GM12878 (cell line): ENCODE results near the gene IRF2BP1. TPM values are rescaled to one million over a fixed set of nuclear protein-coding genes. Genes with fewer than 3 reads are reported as not detected.
A peak's percentile ranks its signal among the peaks of the same experiment; 100 is the strongest.

ENCODE experiments used
- ATAC-seq: fragments of 200-7000 bp; cut with Tn5 transposase; 3 replicates; pipeline ENCODE4 v1.9.1; 2020; ENCODE audit warnings: mild to moderate bottlenecking, moderate library complexity
- BruUV-seq: library from RNA; stranded (reverse); fragments of 400-500 nt; replicated peaks from 2 replicates; lab custom pipeline; 2021; lab: Mats Ljungman, UMichigan
- CTCF ChIA-PET: fragments of 300-600 bp; sonication (Branson Sonifier 250); formaldehyde crosslinking; extraction: SDS; loops from one replicate; lab custom pipeline; 2021; ENCODE audit warnings: inconsistent platforms; lab: Yijun Ruan, JAX
- POLR2A ChIA-PET: fragments of 350-600 bp; formaldehyde crosslinking; extraction: SDS; loops from one replicate; lab custom pipeline; 2021; ENCODE audit warnings: inconsistent platforms; lab: Charles Lee
- RAD21 ChIA-PET: fragments of 300-600 bp; sonication (Branson Sonifier 250); formaldehyde crosslinking; loops from one replicate; lab custom pipeline; 2023; ENCODE audit warnings: antibody characterized with exemption; ENCODE audit not compliant: unreplicated experiment; lab: Charles Lee
- SMC1A ChIA-PET: fragments of 300-600 bp; sonication (Branson Sonifier 250); formaldehyde crosslinking; loops from one replicate; lab custom pipeline; 2023; ENCODE audit not compliant: unreplicated experiment, uncharacterized antibody; lab: Charles Lee
- DNase-seq: peaks from one replicate; pipeline ENCODE4 v3.0.0-alpha.2; 2011; ENCODE audit warnings: low read depth, low spot score
- FAIRE-seq: peaks from 3 replicates; lab custom pipeline; 2011; peaks lifted over from hg19 to GRCh38; lab: Jason Lieb, UNC
- H2AFZ ChIP-seq: 2 replicates; pipeline ENCODE4 v1.6.0; 2011; ENCODE audit warnings: low read depth, low read length, control low read depth; ENCODE audit not compliant: control insufficient read depth
- H3K27ac ChIP-seq: 2 replicates; pipeline ENCODE4 v1.5.1; 2011; ENCODE audit warnings: control low read depth; ENCODE audit not compliant: control insufficient read depth, insufficient read depth
- H3K27me3 ChIP-seq, 2 experiments: replicated peaks in 1 of 2; 2 replicates each; pipeline versions ENCODE4 v1.6.0 to v1.6.1; 2011; ENCODE audit warnings: low read length in 1 of 2; ENCODE audit not compliant: control insufficient read depth in 2 of 2, insufficient read depth in 2 of 2
- H3K36me3 ChIP-seq, 2 experiments: 2 replicates each; pipeline ENCODE4 v1.5.1; 2011; ENCODE audit warnings: low read length in 1 of 2; ENCODE audit not compliant: control insufficient read depth in 2 of 2, insufficient read depth in 2 of 2
- H3K4me1 ChIP-seq: 2 replicates; pipeline ENCODE4 v1.6.1; 2011; ENCODE audit warnings: mild to moderate bottlenecking, low read length, moderate library complexity, mixed read lengths; ENCODE audit not compliant: control insufficient read depth, insufficient read depth
- H3K4me2 ChIP-seq: 2 replicates; pipeline ENCODE4 v1.6.0; 2011; ENCODE audit warnings: control low read depth; ENCODE audit not compliant: control insufficient read depth, insufficient read depth
- H3K4me3 ChIP-seq: fragments of 200-600 bp; sonication (generic); 2 replicates; pipeline ENCODE4 v1.5.1; 2016
- H3K79me2 ChIP-seq: 2 replicates; pipeline ENCODE4 v1.6.0; 2011; ENCODE audit warnings: low read length; ENCODE audit not compliant: control insufficient read depth, insufficient read depth
- H3K9ac ChIP-seq: 2 replicates; pipeline ENCODE4 v1.8.0; 2011; ENCODE audit warnings: low read length, control low read depth, mixed read lengths; ENCODE audit not compliant: control insufficient read depth, insufficient read depth
- H3K9me3 ChIP-seq: replicated peaks from 3 replicates; pipeline ENCODE4 v1.5.1; 2011; ENCODE audit warnings: mild to moderate bottlenecking, low read length; ENCODE audit not compliant: control insufficient read depth, insufficient read depth
- H4K20me1 ChIP-seq: 2 replicates; pipeline ENCODE4 v1.6.0; 2011; ENCODE audit not compliant: control insufficient read depth, insufficient read depth
- CTCF ChIP-seq, 3 experiments: IDR thresholded peaks in 2 of 3; conservative IDR thresholded peaks in 1 of 3; 2 replicates each; pipeline ENCODE4 v1.5.1; 2011; ENCODE audit warnings: low read depth in 3 of 3, low read length in 3 of 3, mild to moderate bottlenecking in 3 of 3, control low read depth in 2 of 3, moderate library complexity in 2 of 3, inconsistent platforms in 1 of 3, mixed read lengths in 1 of 3; ENCODE audit not compliant: control insufficient read depth in 2 of 3, insufficient read depth in 1 of 3; ENCODE audit errors: extremely low read depth in 1 of 3
- DPF2 ChIP-seq: fragments of 450-650 bp; IDR thresholded peaks from 2 replicates; pipeline ENCODE4 v1.6.1; 2017; ENCODE audit warnings: mild to moderate bottlenecking
- POLR2A ChIP-seq: IDR thresholded peaks from 2 replicates; pipeline ENCODE4 v1.6.1; 2011; ENCODE audit warnings: low read depth, mild to moderate bottlenecking, low read length
- YBX1 ChIP-seq: fragments of 450-650 bp; IDR thresholded peaks from 2 replicates; pipeline ENCODE4 v1.6.1; 2016; ENCODE audit warnings: antibody characterized with exemption
- WGBS: methylation state at CpG from one replicate; pipeline ENCODE4 v1.1.6; 2016; ENCODE audit warnings: low lambda C conversion rate; ENCODE audit not compliant: insufficient replicate concordance, insufficient coverage; ENCODE audit errors: missing lambda C conversion rate; 5-methylcytosine and 5-hydroxymethylcytosine counted together
- in situ Hi-C: fragments of 300-500 bp; cut with MboI; formaldehyde crosslinking; loops from 9 replicates; pipeline ENCODE4 v1.14.3; 2018; ENCODE audit warnings: mixed read lengths
- intact Hi-C: fragments of 100-400 bp; cut with micrococcal nuclease; formaldehyde crosslinking; loops from one replicate; pipeline ENCODE4 v1.14.2; 2022; ENCODE audit not compliant: unreplicated experiment
- polyA plus RNA-seq, 11 experiments: library from polyadenylated mRNA; depleted of rRNA in 4 of 11; unstranded in 6 of 11; stranded (reverse) in 5 of 11; fragments of >200 nt; fragmentation: Nextera tagmentation in 4 of 11; fragmentation: Illumina TruSeq in 1 of 11; extraction: Ambion mirVana in 4 of 11; extraction: Trizol in 1 of 11; gene quantifications; 1 replicate in 1 of 11; 2 replicates in 10 of 11; pipeline versions ENCODE4 v1.2.1 to v1.2.3, GENCODE V29; 2011 to 2016; ENCODE audit warnings: inconsistent platforms in 2 of 11, missing spikeins in 2 of 11, low read depth in 1 of 11
- total RNA-seq, 4 experiments: library from RNA; depleted of rRNA in 3 of 4; stranded (reverse); fragments of >200 nt in 3 of 4; fragmentation: Illumina TruSeq in 1 of 4; extraction: Trizol in 1 of 4; gene quantifications; 2 replicates each; pipeline versions ENCODE4 v1.2.1 to v1.2.3, GENCODE V29; 2013 to 2021

IRF2BP1 gene
- total and polyA plus RNA-seq, 10 of the 15 experiments (the other 5 are each of a cell fraction or from before 2014, with no cell fraction given) = 0.31 to 24.4 (median 4.4) TPM

- FAIRE-seq = no peak
- Histone ChIP-seq H4K20me1 (no peaks in the 10 kb centered on the region), H3K27me3 (no peaks in the 10 kb centered on the region), H3K4me3 (no peak overlapping the region), H2AFZ (no peak overlapping the region), H3K9ac (no peak overlapping the region), H3K9me3 (no peaks in the 10 kb centered on the region), H3K4me2 (no peak overlapping the region), H3K4me1 (no peaks in the 10 kb centered on the region), H3K27ac (no peak overlapping the region), H3K36me3 (peaks cover 31 to 43% of the 10 kb centered on the region in 2 experiments), H3K79me2 (no peaks in the 10 kb centered on the region)
- peak; percentile 68 for ATAC-seq
- ChIA-PET POLR2A (no interaction called here), RAD21 (no interaction called here), CTCF (interaction anchor here (1.0 to 1.5 kb wide), 2 partner anchors 16 to 32 kb away, joined by 3 read pairs; partner anchors contain the start of gene FOXA3), SMC1A (interaction anchor here (0.8 kb wide), 1 partner anchor 54 kb away, joined by 3 read pairs; no protein-coding TSS in a partner anchor)
- WGBS = 98% methylated on average over 4 of the region's 4 CpGs
- in situ Hi-C loops = no loop called here
- BruUV-seq = no TSS peak
- TF ChIP-seq YBX1 = no peak
- TF ChIP-seq CTCF (IDR thresholded peaks at IDR 0.05 in 2 of 3, conservative IDR thresholded peaks at IDR 0.05 in 1 of 3; ENCODE audit: control insufficient read depth in 2 of 3, extremely low read depth in 1 of 3, insufficient read depth in 1 of 3, low read depth in 3 of 3, low read length in 3 of 3) = peak; percentile 4 to 46 (median 41); a peak in 4 of 6 replicates
- intact Hi-C loops = no loop called here
- no peak for DNase-seq
Observed at GRCh38 chr19:45848922-45849321, 37.0 kb downstream of the IRF2BP1 start.

- POLR2A ChIA-PET = interaction anchor here (0.6 kb wide), 1 partner anchor 30 kb away, joined by 3 read pairs; no protein-coding TSS in a partner anchor
- SMC1A ChIA-PET = no interaction called here
- H3K27ac ChIP-seq = no peak overlapping the region
- ATAC-seq = no peak
- in situ Hi-C loops = no loop called here
- H3K27me3 ChIP-seq = no peaks in the 10 kb centered on the region
- WGBS = 99% methylated on average over 13 of the region's 13 CpGs
- H3K9ac ChIP-seq = no peak overlapping the region
- no peak for DNase-seq
- RAD21 ChIA-PET = no interaction called here
- CTCF ChIA-PET = interaction anchor here (1.0 kb wide), 1 partner anchor 147 kb away, joined by 3 read pairs; the partner anchor contains the start of gene CCDC61
- H3K36me3 ChIP-seq = peaks cover 30 to 34% of the 10 kb centered on the region in 2 experiments; a peak in 3 of 4 replicates
- H3K9me3 ChIP-seq = no peaks in the 10 kb centered on the region
- no peak for FAIRE-seq
- H4K20me1 ChIP-seq = no peaks in the 10 kb centered on the region
- no peak overlapping the region for H2AFZ ChIP-seq
- intact Hi-C loops = no loop called here
- H3K4me1 ChIP-seq = no peaks in the 10 kb centered on the region
- TF ChIP-seq DPF2 (no peak), POLR2A (no peak; the same call in 1 of the 2 replicates)
- no TSS peak for BruUV-seq
- H3K4me2 ChIP-seq = no peak overlapping the region
- H3K4me3 ChIP-seq = no peak overlapping the region
- H3K79me2 ChIP-seq = no peaks in the 10 kb centered on the region
Observed at GRCh38 chr19:45847663-45848062, 38.3 kb downstream of the IRF2BP1 start.
